ENCODE data around the gene ASPG. TPM values are rescaled to one million over a fixed set of nuclear protein-coding genes. Genes with fewer than 3 reads are reported as not detected.

The ASPG gene
- polyA plus RNA-seq, 1 experiment = 0.12 TPM

- ChIA-PET POLR2A (no interaction called here), CTCF (interaction anchor here (0.5 to 2.1 kb wide), 2 partner anchors 30 to 467 kb away, joined by 3 to 9 read pairs; no protein-coding TSS in a partner anchor)
- TF ChIP-seq CTCF (IDR thresholded peaks at IDR 0.05; ENCODE audit: insufficient read depth, low read depth, low read length) = no peak
- Histone ChIP-seq H3K36me3 (ENCODE audit: control insufficient read depth, insufficient read depth, low read length) (no peaks in the 10 kb centered on the region), H3K4me3 (ENCODE audit: low read depth, low read length) (no peak overlapping the region), H3K27me3 (ENCODE audit: control insufficient read depth, insufficient read depth, low read length) (peaks cover 2% of the 10 kb centered on the region; the same call in 1 of the 2 replicates)
- DNase-seq (ENCODE audit: low read depth) = no peak
These were observed 11.5 kb downstream of the ASPG start for GRCh38 chr14:104096751-104097700.

GRCh38 chr14:104098272-104099095, 13.0 kb downstream of the ASPG start:
- Histone ChIP-seq H3K36me3 (ENCODE audit: control insufficient read depth, insufficient read depth, low read length) (no peaks in the 10 kb centered on the region), H3K27me3 (ENCODE audit: control insufficient read depth, insufficient read depth, low read length) (peaks cover 2% of the 10 kb centered on the region; the same call in 1 of the 2 replicates), H3K4me3 (ENCODE audit: low read depth, low read length) (no peak overlapping the region)
- POLR2A ChIA-PET = interaction anchor here (0.5 kb wide), 1 partner anchor 34 kb away, joined by 15 read pairs; no protein-coding TSS in a partner anchor
- TF ChIP-seq CTCF (IDR thresholded peaks at IDR 0.05; ENCODE audit: insufficient read depth, low read depth, low read length) = no peak
- CTCF ChIA-PET = no interaction called here
- DNase-seq (ENCODE audit: low read depth) = no peak

GRCh38 chr14:104099096-104100041, 13.9 kb downstream of the ASPG start:
- DNase-seq (ENCODE audit: low read depth) = no peak
- TF ChIP-seq CTCF (IDR thresholded peaks at IDR 0.05; ENCODE audit: insufficient read depth, low read depth, low read length) = no peak
- H3K36me3 ChIP-seq (ENCODE audit: control insufficient read depth, insufficient read depth, low read length) = no peaks in the 10 kb centered on the region
- POLR2A ChIA-PET = no interaction called here
- H3K27me3 ChIP-seq (ENCODE audit: control insufficient read depth, insufficient read depth, low read length) = peaks cover 2% of the 10 kb centered on the region; the same call in 1 of the 2 replicates
- H3K4me3 ChIP-seq (ENCODE audit: low read depth, low read length) = no peak overlapping the region
- CTCF ChIA-PET = no interaction called here

- peaks cover 2% of the 10 kb centered on the region; the same call in 1 of the 2 replicates for H3K27me3 ChIP-seq (ENCODE audit: control insufficient read depth, insufficient read depth, low read length)
- ChIA-PET CTCF (no interaction called here), POLR2A (no interaction called here)
- H3K4me3 ChIP-seq (ENCODE audit: low read depth, low read length) = no peak overlapping the region
- H3K36me3 ChIP-seq (ENCODE audit: control insufficient read depth, insufficient read depth, low read length) = no peaks in the 10 kb centered on the region
- DNase-seq (ENCODE audit: low read depth) = no peak
- no peak for TF ChIP-seq CTCF (IDR thresholded peaks at IDR 0.05; ENCODE audit: insufficient read depth, low read depth, low read length)
These were observed 14.9 kb downstream of the ASPG start for GRCh38 chr14:104100171-104101085.
